Peyer's patch (tissue), 4 donors: Measurements from ENCODE around the gene TMC7.

Experiments
- POLR2A ChIP-seq, 2 donors: fragments of 450-650 bp; IDR thresholded peaks; one replicate each; pipeline ENCODE4 v1.5.1; 2017; ENCODE audit warnings: antibody characterized with exemption in 2 of 2, mild to moderate bottlenecking in 2 of 2, moderate library complexity in 2 of 2
- TF ChIP-seq, protein P1 (sequence below), 6 experiments: fragments of 450-650 bp in 4 of 6; fragments of 200-600 bp in 2 of 6; sonication (generic) in 1 of 6; IDR thresholded peaks; one replicate each; pipeline ENCODE4 v1.5.1; 2017 to 2019; ENCODE audit warnings: antibody characterized with exemption in 6 of 6, mild to moderate bottlenecking in 3 of 6, moderate library complexity in 1 of 6

DNA sequence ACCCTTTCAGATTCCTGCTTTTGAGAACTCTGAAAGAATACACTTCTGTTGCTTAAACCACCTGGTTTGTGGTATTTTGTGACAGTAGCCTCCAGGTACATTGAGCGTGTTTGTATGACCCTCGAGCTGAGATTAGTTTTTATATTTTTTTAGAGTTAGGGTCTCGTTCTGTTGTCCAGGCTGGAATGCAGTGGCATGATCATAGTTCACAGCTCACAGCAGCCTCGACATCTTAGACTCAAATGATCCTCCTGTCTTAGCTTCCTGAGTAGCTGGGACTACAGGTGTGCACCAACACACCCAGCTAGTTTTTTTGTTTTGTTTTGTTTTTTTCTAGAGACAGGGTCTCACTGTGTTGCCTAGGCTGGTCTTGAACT lies 125.5 kb downstream of the TMC7 start:
- TF ChIP-seq, protein P1, sequence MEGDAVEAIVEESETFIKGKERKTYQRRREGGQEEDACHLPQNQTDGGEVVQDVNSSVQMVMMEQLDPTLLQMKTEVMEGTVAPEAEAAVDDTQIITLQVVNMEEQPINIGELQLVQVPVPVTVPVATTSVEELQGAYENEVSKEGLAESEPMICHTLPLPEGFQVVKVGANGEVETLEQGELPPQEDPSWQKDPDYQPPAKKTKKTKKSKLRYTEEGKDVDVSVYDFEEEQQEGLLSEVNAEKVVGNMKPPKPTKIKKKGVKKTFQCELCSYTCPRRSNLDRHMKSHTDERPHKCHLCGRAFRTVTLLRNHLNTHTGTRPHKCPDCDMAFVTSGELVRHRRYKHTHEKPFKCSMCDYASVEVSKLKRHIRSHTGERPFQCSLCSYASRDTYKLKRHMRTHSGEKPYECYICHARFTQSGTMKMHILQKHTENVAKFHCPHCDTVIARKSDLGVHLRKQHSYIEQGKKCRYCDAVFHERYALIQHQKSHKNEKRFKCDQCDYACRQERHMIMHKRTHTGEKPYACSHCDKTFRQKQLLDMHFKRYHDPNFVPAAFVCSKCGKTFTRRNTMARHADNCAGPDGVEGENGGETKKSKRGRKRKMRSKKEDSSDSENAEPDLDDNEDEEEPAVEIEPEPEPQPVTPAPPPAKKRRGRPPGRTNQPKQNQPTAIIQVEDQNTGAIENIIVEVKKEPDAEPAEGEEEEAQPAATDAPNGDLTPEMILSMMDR (IDR thresholded peaks at IDR 0.05) = no peak
- no peak for TF ChIP-seq POLR2A (IDR thresholded peaks at IDR 0.05)
